HAP-1 (cell line): ENCODE results near the gene C19orf33.

ENCODE experiments used
- DNase-seq, 2 experiments: peaks; one replicate each; pipeline ENCODE4 v3.0.0-alpha.2; 2016 to 2020; ENCODE audit warnings: low spot score in 2 of 2
- H3K27me3 ChIP-seq: fragments of 250-450 bp; sonication (Bioruptor Pico); 2 replicates; pipeline ENCODE4 v1.5.1; 2020; ENCODE audit warnings: low read depth, mild to moderate bottlenecking, moderate library complexity
- H3K36me3 ChIP-seq: fragments of 250-450 bp; sonication (Bioruptor Pico); replicated peaks from 2 replicates; pipeline ENCODE4 v1.5.1; 2020; ENCODE audit warnings: mild to moderate bottlenecking
- H3K4me1 ChIP-seq: fragments of 250-450 bp; sonication (Bioruptor Pico); 2 replicates; pipeline ENCODE4 v1.5.1; 2020; ENCODE audit warnings: mild to moderate bottlenecking
- H3K4me3 ChIP-seq: fragments of 250-450 bp; sonication (Bioruptor Pico); 2 replicates; pipeline ENCODE4 v1.5.1; 2020; ENCODE audit warnings: mild to moderate bottlenecking, moderate library complexity
- H3K9me3 ChIP-seq: fragments of 250-450 bp; sonication (Bioruptor Pico); 2 replicates; pipeline ENCODE4 v1.5.1; 2020; ENCODE audit warnings: mild to moderate bottlenecking, moderate library complexity
- in situ Hi-C: fragments of 300-500 bp; cut with MboI; formaldehyde crosslinking; loops from 3 replicates; pipeline ENCODE4 v1.14.3; 2020; ENCODE audit warnings: low sequenced_read_pairs, inconsistent platforms, mixed read lengths

The C19orf33 gene

DNA sequence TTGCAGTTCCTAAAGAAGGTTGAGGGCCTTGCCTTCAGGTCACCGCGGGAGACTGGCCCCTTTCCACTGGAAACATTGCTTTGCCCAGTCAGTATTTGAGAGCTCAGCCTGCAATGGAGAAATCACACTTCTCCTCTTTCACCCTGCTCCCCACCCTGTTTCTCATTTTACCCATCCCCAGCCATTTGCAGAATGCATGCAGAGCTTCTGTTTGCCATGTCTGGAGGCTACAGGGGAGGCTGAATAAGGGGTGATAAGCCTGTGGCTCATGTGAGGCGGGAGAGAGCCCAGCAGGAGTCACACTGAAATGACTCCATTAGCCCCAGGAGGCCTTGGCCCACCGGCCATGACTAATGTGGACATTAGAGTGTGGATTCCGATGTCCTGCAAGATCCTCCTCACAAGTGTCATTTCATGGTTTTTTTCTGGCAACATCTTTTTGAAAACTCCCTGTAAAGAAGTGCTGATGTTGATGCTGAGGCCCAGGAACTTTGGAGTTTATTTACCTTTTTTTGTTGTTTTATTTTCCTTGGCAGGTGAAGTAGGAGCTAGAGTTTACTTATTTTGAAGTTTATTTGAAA, 33.4 kb upstream of the C19orf33 start:
- Histone ChIP-seq H3K36me3 (no peaks in the 10 kb centered on the region), H3K9me3 (no peaks in the 10 kb centered on the region), H3K4me1 (peaks cover 2% of the 10 kb centered on the region), H3K27me3 (no peaks in the 10 kb centered on the region), H3K4me3 (no peak overlapping the region)
- DNase-seq = no peak
- in situ Hi-C loops = no loop called here

- no peaks in the 10 kb centered on the region for H3K36me3 ChIP-seq
- in situ Hi-C loops = no loop called here
- no peaks in the 10 kb centered on the region for H3K9me3 ChIP-seq
- H3K4me1 ChIP-seq = peaks cover 2% of the 10 kb centered on the region; the same call in 1 of the 2 replicates
- H3K27me3 ChIP-seq = no peaks in the 10 kb centered on the region
- no peak overlapping the region for H3K4me3 ChIP-seq
- no peak for DNase-seq
Observed at GRCh38 chr19:38273499-38273898, 30.6 kb upstream of the C19orf33 start.

GRCh38 chr19:38274739-38275138, 29.3 kb upstream of the C19orf33 start:
- in situ Hi-C loops = no loop called here
- H3K9me3 ChIP-seq = no peaks in the 10 kb centered on the region

GRCh38 chr19:38276942-38277517, 27.0 kb upstream of the C19orf33 start:
- Histone ChIP-seq H3K4me3 (no peak overlapping the region), H3K4me1 (peaks cover 2% of the 10 kb centered on the region; the same call in 1 of the 2 replicates), H3K36me3 (no peaks in the 10 kb centered on the region), H3K9me3 (no peaks in the 10 kb centered on the region), H3K27me3 (no peaks in the 10 kb centered on the region)
- in situ Hi-C loops = no loop called here
- DNase-seq = no peak

More at GRCh38 chr19:38274739-38275138, 29.3 kb upstream of the C19orf33 start:
- no peaks in the 10 kb centered on the region for H3K27me3 ChIP-seq
- H3K4me3 ChIP-seq = no peak overlapping the region
- no peaks in the 10 kb centered on the region for H3K36me3 ChIP-seq
- H3K4me1 ChIP-seq = peaks cover 2% of the 10 kb centered on the region; the same call in 1 of the 2 replicates
- DNase-seq = no peak

- H3K36me3 ChIP-seq = no peaks in the 10 kb centered on the region
- DNase-seq = no peak
- in situ Hi-C loops = no loop called here
- no peak overlapping the region for H3K4me3 ChIP-seq
- H3K4me1 ChIP-seq = peaks cover 2% of the 10 kb centered on the region; the same call in 1 of the 2 replicates
- no peaks in the 10 kb centered on the region for H3K27me3 ChIP-seq
- no peaks in the 10 kb centered on the region for H3K9me3 ChIP-seq
Observed at GRCh38 chr19:38277549-38277948, 26.5 kb upstream of the C19orf33 start.

DNA sequence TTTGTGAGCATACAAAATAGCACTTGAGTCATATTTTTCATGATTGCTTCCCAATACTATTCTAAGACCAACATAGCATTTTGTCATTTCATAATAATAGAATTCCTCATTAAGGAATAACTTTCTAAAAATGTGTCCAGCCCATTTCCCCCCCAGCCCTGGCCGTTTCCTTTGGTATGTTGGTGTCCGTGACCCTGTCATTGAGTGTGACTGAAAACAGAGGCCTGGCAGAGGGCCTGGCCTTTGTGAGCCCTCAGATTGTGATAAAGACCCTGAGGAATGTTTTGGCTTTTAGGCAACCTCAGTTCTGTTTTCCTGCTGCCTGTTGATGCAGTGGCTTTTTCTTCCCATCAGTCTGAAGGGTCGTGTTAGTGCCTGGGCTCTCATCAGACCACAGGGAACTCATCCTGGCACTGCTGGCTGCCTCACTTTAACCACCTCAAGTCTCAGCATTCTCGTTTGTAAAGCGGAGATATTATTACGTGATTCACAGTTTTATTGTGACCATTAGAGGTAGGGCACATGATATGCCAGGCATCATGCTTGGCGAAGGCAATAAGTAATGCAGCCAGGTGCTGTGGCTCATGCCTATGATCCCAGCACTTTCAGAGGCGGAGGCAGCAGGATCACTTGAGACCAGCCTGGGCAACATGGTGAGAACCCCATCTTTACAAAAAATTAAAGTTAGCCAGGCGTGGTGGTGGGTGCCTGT, 25.9 kb upstream of the C19orf33 start:
- no peaks in the 10 kb centered on the region for H3K27me3 ChIP-seq
- in situ Hi-C loops = no loop called here
- H3K4me1 ChIP-seq = peaks cover 2% of the 10 kb centered on the region; the same call in 1 of the 2 replicates
- H3K4me3 ChIP-seq = no peak overlapping the region
- H3K36me3 ChIP-seq = no peaks in the 10 kb centered on the region
- no peaks in the 10 kb centered on the region for H3K9me3 ChIP-seq
- DNase-seq = no peak

DNA sequence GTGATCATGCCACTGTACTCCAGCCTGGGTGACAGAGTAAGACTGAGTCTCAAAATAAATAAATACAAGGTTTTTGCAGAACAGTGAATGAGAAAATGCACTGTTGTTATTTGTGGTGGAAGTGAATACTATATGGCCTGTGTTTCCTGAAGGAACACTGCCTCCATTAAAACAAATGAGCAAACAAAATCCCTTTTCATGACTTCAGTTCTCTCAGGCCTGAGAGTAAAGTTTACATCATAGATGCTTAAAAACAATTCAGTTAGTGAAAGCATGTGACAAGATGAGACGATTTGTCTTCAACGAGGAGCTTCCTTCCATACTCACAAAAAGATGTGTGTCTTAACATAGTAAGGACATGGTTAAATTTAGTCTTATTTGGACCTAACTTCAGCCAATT, 25.3 kb upstream of the C19orf33 start:
- H3K9me3 ChIP-seq = no peaks in the 10 kb centered on the region
- no peaks in the 10 kb centered on the region for H3K36me3 ChIP-seq
- no peaks in the 10 kb centered on the region for H3K27me3 ChIP-seq
- DNase-seq = no peak
- in situ Hi-C loops = no loop called here
- H3K4me1 ChIP-seq = peaks cover 2% of the 10 kb centered on the region; the same call in 1 of the 2 replicates
- no peak overlapping the region for H3K4me3 ChIP-seq

- H3K4me3 ChIP-seq = no peak overlapping the region
- no peaks in the 10 kb centered on the region for H3K27me3 ChIP-seq
- in situ Hi-C loops = no loop called here
- H3K4me1 ChIP-seq = peaks cover 2% of the 10 kb centered on the region; the same call in 1 of the 2 replicates
- DNase-seq = no peak
- no peaks in the 10 kb centered on the region for H3K36me3 ChIP-seq
- H3K9me3 ChIP-seq = no peaks in the 10 kb centered on the region
Observed at GRCh38 chr19:38280030-38280921, 23.8 kb upstream of the C19orf33 start.

- Histone ChIP-seq H3K27me3 (no peaks in the 10 kb centered on the region), H3K4me3 (no peak overlapping the region), H3K36me3 (no peaks in the 10 kb centered on the region), H3K4me1 (peaks cover 2% of the 10 kb centered on the region; the same call in 1 of the 2 replicates), H3K9me3 (no peaks in the 10 kb centered on the region)
- DNase-seq = no peak
- in situ Hi-C loops = no loop called here
Observed at GRCh38 chr19:38281811-38282566, 22.1 kb upstream of the C19orf33 start.

DNA sequence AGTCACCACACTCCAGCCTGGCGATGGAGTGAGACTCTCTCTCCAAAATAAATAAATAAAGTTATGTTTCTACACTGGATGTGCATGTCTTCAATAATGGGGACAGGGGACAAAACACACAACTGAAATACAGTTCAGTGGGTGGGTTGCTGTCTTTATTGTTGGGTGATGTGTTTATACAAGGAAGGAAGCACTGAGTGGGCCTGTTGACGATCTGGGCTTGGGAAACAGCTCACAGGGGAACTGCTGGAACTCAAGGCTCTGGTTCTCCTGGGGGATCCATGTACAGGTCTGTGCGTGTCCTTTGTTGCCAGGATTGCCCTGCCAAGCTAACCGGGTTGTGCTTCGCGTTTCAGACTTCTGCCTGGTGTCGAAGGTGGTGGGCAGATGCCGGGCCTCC, 20.8 kb upstream of the C19orf33 start:
- H3K9me3 ChIP-seq = no peaks in the 10 kb centered on the region
- in situ Hi-C loops = no loop called here
- H3K4me3 ChIP-seq = no peak overlapping the region
- no peak for DNase-seq
- no peaks in the 10 kb centered on the region for H3K36me3 ChIP-seq
- H3K4me1 ChIP-seq = no peaks in the 10 kb centered on the region
- H3K27me3 ChIP-seq = no peaks in the 10 kb centered on the region

- H3K36me3 ChIP-seq = no peaks in the 10 kb centered on the region
- H3K4me1 ChIP-seq = no peaks in the 10 kb centered on the region
- in situ Hi-C loops = no loop called here
- H3K27me3 ChIP-seq = no peaks in the 10 kb centered on the region
- H3K9me3 ChIP-seq = no peaks in the 10 kb centered on the region
- no peak for DNase-seq
- H3K4me3 ChIP-seq = no peak overlapping the region
Observed at GRCh38 chr19:38284422-38284821, 19.6 kb upstream of the C19orf33 start.

GRCh38 chr19:38285567-38285966, 18.5 kb upstream of the C19orf33 start:
- H3K4me1 ChIP-seq = no peaks in the 10 kb centered on the region
- H3K27me3 ChIP-seq = no peaks in the 10 kb centered on the region
- no peaks in the 10 kb centered on the region for H3K9me3 ChIP-seq
- H3K4me3 ChIP-seq = no peak overlapping the region
- in situ Hi-C loops = no loop called here
- DNase-seq = no peak
- H3K36me3 ChIP-seq = no peaks in the 10 kb centered on the region

DNA sequence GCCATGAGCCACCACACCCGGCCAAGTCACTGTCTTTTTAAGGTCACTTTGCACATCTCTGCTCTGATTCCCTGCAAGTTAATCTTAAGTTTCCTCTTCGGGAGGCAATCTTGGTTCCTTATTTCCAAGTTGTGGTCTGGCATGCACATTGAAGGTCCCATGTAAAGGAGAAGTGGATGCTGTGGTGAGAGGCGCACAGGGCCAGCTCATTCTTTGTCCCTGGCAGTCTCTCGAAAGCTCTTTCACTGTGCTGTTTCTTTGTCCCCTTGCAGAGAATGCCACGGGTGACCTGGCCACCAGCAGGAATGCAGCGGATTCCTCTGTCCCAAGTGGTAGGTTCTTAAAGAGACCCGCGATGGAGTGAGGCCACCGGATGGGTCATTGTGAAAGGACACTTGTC, 16.4 kb upstream of the C19orf33 start:
- Histone ChIP-seq H3K9me3 (no peaks in the 10 kb centered on the region), H3K36me3 (no peaks in the 10 kb centered on the region)

More for the DNA sequence above, 16.4 kb upstream of the C19orf33 start:
- no peaks in the 10 kb centered on the region for H3K27me3 ChIP-seq
- in situ Hi-C loops = no loop called here
- no peaks in the 10 kb centered on the region for H3K4me1 ChIP-seq
- no peak for DNase-seq
- no peak overlapping the region for H3K4me3 ChIP-seq
